CD14-positive monocyte (primary cell): ENCODE results near the gene MATCAP1. TPM values are rescaled to one million over a fixed set of nuclear protein-coding genes. Genes with fewer than 3 reads are reported as not detected.

ENCODE experiments used
- DNase-seq, 3 donors: peaks; one replicate each; pipeline ENCODE4 v3.0.0-alpha.2; 2011 to 2022
- H2AFZ ChIP-seq: 2 replicates; pipeline ENCODE4 v1.6.0; 2012; ENCODE audit warnings: mild to moderate bottlenecking, low read depth, low read length, inconsistent platforms; ENCODE audit not compliant: insufficient read depth, poor library complexity, severe bottlenecking
- H3K27ac ChIP-seq, 2 donors: 1 replicate in 1 of 2; 2 replicates in 1 of 2; pipeline ENCODE4 v1.5.1; 2012 to 2013; ENCODE audit warnings: low read length in 2 of 2, control low read depth in 1 of 2, inconsistent platforms in 1 of 2, low read depth in 1 of 2, mild to moderate bottlenecking in 1 of 2
- H3K27me3 ChIP-seq, 2 donors: one replicate each; pipeline versions ENCODE4 v1.6.0 to v1.6.1; 2011 to 2013; ENCODE audit warnings: low read length in 2 of 2; ENCODE audit not compliant: control insufficient read depth in 2 of 2, insufficient read depth in 2 of 2
- H3K36me3 ChIP-seq, 2 donors: replicated peaks in 1 of 2; 1 replicate in 1 of 2; 2 replicates in 1 of 2; pipeline versions ENCODE4 v1.5.1 to v1.6.1; 2012 to 2013; ENCODE audit warnings: low read length in 2 of 2, control low read depth in 1 of 2, inconsistent platforms in 1 of 2, mild to moderate bottlenecking in 1 of 2; ENCODE audit not compliant: insufficient read depth in 2 of 2, control insufficient read depth in 1 of 2
- H3K4me1 ChIP-seq, 2 donors: 1 replicate in 1 of 2; 2 replicates in 1 of 2; pipeline versions ENCODE4 v1.5.1 to v1.6.1; 2012 to 2013; ENCODE audit warnings: low read length in 2 of 2, control low read depth in 1 of 2, inconsistent platforms in 1 of 2, mild to moderate bottlenecking in 1 of 2, moderate library complexity in 1 of 2; ENCODE audit not compliant: insufficient read depth in 2 of 2, control insufficient read depth in 1 of 2
- H3K4me2 ChIP-seq: replicated peaks from 2 replicates; pipeline ENCODE3; 2012; ENCODE audit warnings: low read length, moderate library complexity, mild to moderate bottlenecking; ENCODE audit not compliant: poor library complexity, severe bottlenecking; ENCODE audit errors: extremely low read depth
- H3K4me3 ChIP-seq, 3 experiments: fragments of 200-600 bp in 1 of 3; sonication (generic) in 1 of 3; replicated peaks in 1 of 3; 1 replicate in 2 of 3; 2 replicates in 1 of 3; pipeline ENCODE4 v1.5.1; 2011 to 2013; ENCODE audit warnings: low read length in 3 of 3, mild to moderate bottlenecking in 3 of 3, control low read depth in 2 of 3, low read depth in 2 of 3, inconsistent platforms in 1 of 3, moderate library complexity in 1 of 3
- H3K79me2 ChIP-seq: 2 replicates; pipeline ENCODE4 v1.6.0; 2012; ENCODE audit warnings: mild to moderate bottlenecking, control low read depth, inconsistent platforms, low read length, moderate library complexity; ENCODE audit not compliant: insufficient read depth
- H3K9ac ChIP-seq: 2 replicates; pipeline ENCODE4 v1.6.0; 2017; ENCODE audit warnings: low read length, mild to moderate bottlenecking; ENCODE audit not compliant: insufficient read depth, poor library complexity, severe bottlenecking
- H3K9me3 ChIP-seq, 2 donors: replicated peaks in 1 of 2; 1 replicate in 1 of 2; 2 replicates in 1 of 2; pipeline versions ENCODE4 v1.5.1 to v1.6.1; 2012 to 2013; ENCODE audit warnings: low read length in 2 of 2, control low read depth in 1 of 2; ENCODE audit not compliant: control insufficient read depth in 1 of 2, insufficient read depth in 1 of 2
- H4K20me1 ChIP-seq: 2 replicates; pipeline ENCODE4 v1.6.0; 2012; ENCODE audit warnings: mild to moderate bottlenecking, low read length, control low read depth, moderate library complexity; ENCODE audit not compliant: insufficient read depth
- H3K27ac Mint-ChIP-seq, 7 donors: one replicate each; pipeline ENCODE4 v1.8.0; 2020; ENCODE audit warnings: mild to moderate bottlenecking in 7 of 7, mixed read lengths in 7 of 7, moderate library complexity in 6 of 7, inconsistent platforms in 2 of 7
- H3K27me3 Mint-ChIP-seq, 3 donors: one replicate each; pipeline ENCODE4 v1.8.0; 2021 to 2022; ENCODE audit warnings: low read depth in 3 of 3, mild to moderate bottlenecking in 3 of 3, mixed read lengths in 3 of 3, moderate library complexity in 3 of 3, inconsistent platforms in 1 of 3
- H3K36me3 Mint-ChIP-seq, 2 donors: one replicate each; pipeline ENCODE4 v1.8.0; 2020; ENCODE audit warnings: mixed read lengths in 2 of 2, inconsistent platforms in 1 of 2, mild to moderate bottlenecking in 1 of 2
- H3K4me1 Mint-ChIP-seq: one replicate; pipeline ENCODE4 v1.8.0; 2020; ENCODE audit warnings: mild to moderate bottlenecking, mixed read lengths
- H3K4me3 Mint-ChIP-seq, 2 donors: one replicate each; pipeline ENCODE4 v1.8.0; 2020; ENCODE audit warnings: mild to moderate bottlenecking in 2 of 2, mixed read lengths in 2 of 2, moderate library complexity in 1 of 2
- H3K9me3 Mint-ChIP-seq, 7 donors: one replicate each; pipeline ENCODE4 v1.8.0; 2020 to 2022; ENCODE audit warnings: mixed read lengths in 7 of 7, mild to moderate bottlenecking in 6 of 7, moderate library complexity in 6 of 7, inconsistent platforms in 2 of 7
- WGBS: methylation state at CpG from one replicate; pipeline ENCODE4 v1.1.5; 2013; ENCODE audit warnings: missing lambda C conversion rate; ENCODE audit not compliant: insufficient coverage; 5-methylcytosine and 5-hydroxymethylcytosine counted together
- intact Hi-C, 2 donors: fragments of 100-400 bp; cut with micrococcal nuclease; formaldehyde crosslinking; loops; one replicate each; pipeline versions ENCODE4 v1.15.0 to v1.15.1; 2023
- polyA plus RNA-seq, 3 donors: library from polyadenylated mRNA; depleted of rRNA in 1 of 3; unstranded in 2 of 3; stranded (reverse) in 1 of 3; fragments of 300-500 nt in 2 of 3; fragments of >200 nt in 1 of 3; fragmentation: Illumina TruSeq in 2 of 3; gene quantifications; 1 replicate in 2 of 3; 2 replicates in 1 of 3; pipeline ENCODE4 v1.2.3, GENCODE V29; 2012 to 2021
- TF ChIP-seq, protein P1 (sequence below): fragments of 200-600 bp; IDR thresholded peaks from one replicate; pipeline ENCODE4 v1.8.0; 2022; ENCODE audit warnings: antibody characterized with exemption, mild to moderate bottlenecking

Gene MATCAP1
- polyA plus RNA-seq, 3 donors: 0.58 to 43.3 (median 0.99) TPM

GRCh38 chr16:67163999-67164558 lies 19.7 kb downstream of the MATCAP1 start:
- peaks cover 0 to 37% of the 10 kb centered on the region in 2 donors for H3K9me3 ChIP-seq
- Mint-ChIP-seq H3K9me3 (peaks cover 0 to 31% (median 16%) of the 10 kb centered on the region in 7 donors), H3K4me1 (peaks cover 40% of the 10 kb centered on the region), H3K36me3 (peaks cover 12 to 18% of the 10 kb centered on the region in 2 donors), H3K27me3 (peaks cover 71 to 83% (median 76%) of the 10 kb centered on the region in 3 donors), H3K27ac (no peak overlapping the region), H3K4me3 (peak overlapping the region; percentile 20 to 92)
- H3K9ac ChIP-seq: no peak overlapping the region
- peak overlapping the region; percentile 67 for H3K4me2 ChIP-seq
- no peak overlapping the region for H3K27ac ChIP-seq
- peaks cover 58 to 65% of the 10 kb centered on the region in 2 donors for H3K4me1 ChIP-seq
- H3K79me2 ChIP-seq: no peaks in the 10 kb centered on the region
- H4K20me1 ChIP-seq: peaks cover 55% of the 10 kb centered on the region
- TF ChIP-seq, protein P1, sequence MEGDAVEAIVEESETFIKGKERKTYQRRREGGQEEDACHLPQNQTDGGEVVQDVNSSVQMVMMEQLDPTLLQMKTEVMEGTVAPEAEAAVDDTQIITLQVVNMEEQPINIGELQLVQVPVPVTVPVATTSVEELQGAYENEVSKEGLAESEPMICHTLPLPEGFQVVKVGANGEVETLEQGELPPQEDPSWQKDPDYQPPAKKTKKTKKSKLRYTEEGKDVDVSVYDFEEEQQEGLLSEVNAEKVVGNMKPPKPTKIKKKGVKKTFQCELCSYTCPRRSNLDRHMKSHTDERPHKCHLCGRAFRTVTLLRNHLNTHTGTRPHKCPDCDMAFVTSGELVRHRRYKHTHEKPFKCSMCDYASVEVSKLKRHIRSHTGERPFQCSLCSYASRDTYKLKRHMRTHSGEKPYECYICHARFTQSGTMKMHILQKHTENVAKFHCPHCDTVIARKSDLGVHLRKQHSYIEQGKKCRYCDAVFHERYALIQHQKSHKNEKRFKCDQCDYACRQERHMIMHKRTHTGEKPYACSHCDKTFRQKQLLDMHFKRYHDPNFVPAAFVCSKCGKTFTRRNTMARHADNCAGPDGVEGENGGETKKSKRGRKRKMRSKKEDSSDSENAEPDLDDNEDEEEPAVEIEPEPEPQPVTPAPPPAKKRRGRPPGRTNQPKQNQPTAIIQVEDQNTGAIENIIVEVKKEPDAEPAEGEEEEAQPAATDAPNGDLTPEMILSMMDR: no peak
- peaks cover 49 to 74% of the 10 kb centered on the region in 2 donors for H3K27me3 ChIP-seq
- no peaks in the 10 kb centered on the region for H3K36me3 ChIP-seq
- intact Hi-C loops: no loop called here
- WGBS: under 1% methylated on average over 28 of the region's 34 CpGs
- DNase-seq: no peak
- H3K4me3 ChIP-seq: peak overlapping the region in 1 of 3 experiments; percentile 61
- no peak overlapping the region for H2AFZ ChIP-seq

DNA sequence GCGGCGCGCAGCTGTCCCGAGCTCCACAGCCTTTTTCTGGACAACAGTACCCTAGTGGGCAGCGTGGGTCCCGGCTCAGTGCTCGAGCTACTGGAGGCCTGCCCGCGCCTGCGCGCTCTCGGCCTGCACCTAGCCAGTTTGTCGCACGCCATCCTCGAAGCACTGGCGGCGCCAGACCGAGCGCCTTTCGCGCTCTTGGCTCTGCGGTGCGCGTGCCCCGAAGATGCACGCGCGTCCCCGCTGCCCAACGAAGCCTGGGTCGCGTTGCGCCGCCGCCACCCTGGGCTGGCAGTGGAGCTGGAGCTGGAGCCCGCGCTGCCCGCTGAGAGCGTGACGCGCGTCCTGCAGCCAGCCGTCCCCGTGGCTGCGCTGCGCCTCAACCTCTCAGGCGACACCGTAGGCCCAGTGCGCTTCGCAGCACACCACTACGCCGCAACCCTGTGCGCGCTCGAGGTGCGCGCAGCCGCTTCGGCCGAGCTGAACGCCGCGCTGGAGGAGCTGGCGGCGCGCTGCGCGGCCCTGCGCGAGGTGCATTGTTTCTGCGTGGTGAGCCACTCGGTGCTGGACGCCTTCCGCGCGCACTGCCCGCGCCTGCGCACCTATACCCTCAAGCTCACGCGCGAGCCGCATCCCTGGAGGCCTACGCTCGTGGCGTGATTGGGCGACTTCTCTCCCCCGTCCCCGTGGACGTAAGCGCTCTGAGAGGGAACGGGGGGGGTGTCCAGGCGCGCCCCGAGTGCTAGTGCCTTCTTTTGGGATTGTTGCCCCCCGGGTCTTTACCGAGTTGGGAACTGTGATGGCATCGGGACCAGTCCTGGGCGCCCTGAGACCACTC lies 20.4 kb downstream of the MATCAP1 start:
- Mint-ChIP-seq H3K27ac (no peak overlapping the region), H3K4me1 (peaks cover 47% of the 10 kb centered on the region), H3K27me3 (peaks cover 64 to 76% (median 72%) of the 10 kb centered on the region in 3 donors), H3K36me3 (peaks cover 10 to 16% of the 10 kb centered on the region in 2 donors), H3K9me3 (peaks cover 0 to 31% (median 16%) of the 10 kb centered on the region in 7 donors), H3K4me3 (peak overlapping the region; percentile 58 to 92)
- intact Hi-C loops: no loop called here
- Histone ChIP-seq H3K4me3 (peak overlapping the region in 1 of 3 experiments; percentile 61), H3K27ac (no peak overlapping the region), H3K9me3 (peaks cover 0 to 37% of the 10 kb centered on the region in 2 donors), H3K36me3 (no peaks in the 10 kb centered on the region), H4K20me1 (peaks cover 62% of the 10 kb centered on the region), H3K27me3 (peaks cover 49 to 67% of the 10 kb centered on the region in 2 donors), H2AFZ (no peak overlapping the region), H3K4me1 (peaks cover 63 to 71% of the 10 kb centered on the region in 2 donors), H3K4me2 (peak overlapping the region; percentile 67), H3K9ac (no peak overlapping the region), H3K79me2 (no peaks in the 10 kb centered on the region)
- TF ChIP-seq, protein P1: no peak
- WGBS: under 1% methylated on average over 97 of the region's 99 CpGs
- peak in 2 of 3 donors; percentile 19 to 43 for DNase-seq
